Testis (tissue), 3 donors: ENCODE data around the gene COPG1. TPM values are rescaled to one million over a fixed set of nuclear protein-coding genes. Genes with fewer than 3 reads are reported as not detected.

Experiments
- DNase-seq: peaks from one replicate; pipeline ENCODE4 v3.0.0-alpha.2; 2019
- H3K27ac ChIP-seq, 2 donors: fragments of 200-600 bp; sonication (generic); one replicate each; pipeline ENCODE4 v1.5.1; 2019
- H3K27me3 ChIP-seq: fragments of 200-600 bp; sonication (generic); one replicate; pipeline ENCODE4 v1.5.1; 2019
- H3K36me3 ChIP-seq: fragments of 200-600 bp; sonication (generic); one replicate; pipeline ENCODE4 v1.5.1; 2017; ENCODE audit warnings: low read depth; ENCODE audit errors: missing control alignments
- H3K4me1 ChIP-seq: fragments of 200-600 bp; sonication (generic); one replicate; pipeline ENCODE4 v1.5.1; 2019
- H3K4me3 ChIP-seq, 2 donors: fragments of 200-600 bp; sonication (generic); one replicate each; pipeline ENCODE4 v1.5.1; 2017 to 2019
- H3K9me3 ChIP-seq: fragments of 200-600 bp; sonication (generic); one replicate; pipeline ENCODE4 v1.5.1; 2017
- CTCF ChIP-seq, 3 experiments: fragments of 450-650 bp in 2 of 3; fragments of 200-600 bp in 1 of 3; sonication (generic) in 1 of 3; IDR thresholded peaks; one replicate each; pipeline ENCODE4 v1.5.1; 2016 to 2019; ENCODE audit warnings: antibody characterized with exemption in 3 of 3, mild to moderate bottlenecking in 2 of 3, moderate library complexity in 1 of 3
- POLR2A ChIP-seq: fragments of 450-650 bp; IDR thresholded peaks from one replicate; pipeline ENCODE4 v1.6.1; 2017; ENCODE audit warnings: antibody characterized with exemption, mild to moderate bottlenecking, moderate library complexity
- WGBS, 2 donors: methylation state at CpG; one replicate each; pipeline ENCODE4 v1.1.5; 2018; 5-methylcytosine and 5-hydroxymethylcytosine counted together
- intact Hi-C: fragments of 100-400 bp; cut with DNase I; formaldehyde crosslinking; loops from one replicate; pipeline ENCODE4 v1.15.1; 2023; ENCODE audit warnings: low total_unique reads
- polyA plus RNA-seq: library from polyadenylated mRNA; stranded (reverse); fragments of 350-450 nt; fragmentation: Illumina TruSeq; extraction: RNeasy Lipid Tissue Mini Kit (QIAGEN cat#74804); gene quantifications from one replicate; pipeline ENCODE4 v1.2.3, GENCODE V29; 2014; ENCODE audit warnings: low read depth, low replicate concordance; ENCODE audit not compliant: insufficient read depth
- total RNA-seq, 2 donors: library from RNA; depleted of rRNA; stranded (reverse); fragments of >200 nt; gene quantifications; one replicate each; pipeline ENCODE4 v1.2.3, GENCODE V29; 2016

Gene COPG1
- total and polyA plus RNA-seq, 3 donors from 2014 or later = 94.5 to 113 (median 98.2) TPM

- no peak overlapping the region for H3K4me3 ChIP-seq
- no peaks in the 10 kb centered on the region for H3K36me3 ChIP-seq
- no peak for TF ChIP-seq POLR2A
- TF ChIP-seq CTCF (IDR thresholded peaks at IDR 0.05) = no peak
- H3K27me3 ChIP-seq = no peaks in the 10 kb centered on the region
- WGBS, 2 donors = 58 to 67% methylated on average over 2 of the region's 2 CpGs
- intact Hi-C loops = loop anchor here (5.0 kb wide), 1 partner anchor 41 kb away; a partner anchor contains a TSS
- DNase-seq = no peak
- no peak overlapping the region for H3K27ac ChIP-seq
- peaks cover 6% of the 10 kb centered on the region for H3K4me1 ChIP-seq
- no peaks in the 10 kb centered on the region for H3K9me3 ChIP-seq
Measured at GRCh38 chr3:129276385-129276784, 27.0 kb downstream of the COPG1 start.

- intact Hi-C loops = loop anchor here (5.0 kb wide), 1 partner anchor 39 kb away; a partner anchor contains a TSS
- no peaks in the 10 kb centered on the region for H3K36me3 ChIP-seq
- H3K27ac ChIP-seq = peak overlapping the region; percentile 97
- DNase-seq = peak; percentile 22
- H3K9me3 ChIP-seq = no peaks in the 10 kb centered on the region
- peak overlapping the region; percentile 95 to 98 for H3K4me3 ChIP-seq
- WGBS, 2 donors = 50 to 59% methylated on average over 11 of the region's 11 CpGs
- peaks cover 6% of the 10 kb centered on the region for H3K4me1 ChIP-seq
- TF ChIP-seq CTCF (IDR thresholded peaks at IDR 0.05) (no peak), POLR2A (no peak)
- H3K27me3 ChIP-seq = no peaks in the 10 kb centered on the region
Measured at GRCh38 chr3:129277829-129278271, 28.4 kb downstream of the COPG1 start.

- Histone ChIP-seq H3K27me3 (no peaks in the 10 kb centered on the region), H3K4me1 (peaks cover 6% of the 10 kb centered on the region), H3K9me3 (no peaks in the 10 kb centered on the region), H3K27ac (peak within 1 kb of the TSS; percentile 97), H3K36me3 (no peaks in the 10 kb centered on the region), H3K4me3 (peak within 1 kb of the TSS; percentile 95 to 98)
- TF ChIP-seq POLR2A (peak; percentile 27), CTCF (IDR thresholded peaks at IDR 0.05) (no peak)
- WGBS, 2 donors = 0 to 2% methylated on average over 27 to 34 of the region's 44 CpGs
- intact Hi-C loops = loop anchor here (5.0 kb wide), 1 partner anchor 39 kb away; a partner anchor contains a TSS
- peak; percentile 94 for DNase-seq
Measured at GRCh38 chr3:129278439-129278965, 29.1 kb downstream of the COPG1 start, which contains the start of gene HMCES. Gene HMCES (plus strand): TSS chr3:129278870. CDS start chr3:129279733, 863 bp downstream.

- Histone ChIP-seq H3K36me3 (no peaks in the 10 kb centered on the region), H3K27me3 (no peaks in the 10 kb centered on the region), H3K4me3 (peak overlapping the region; percentile 95 to 98), H3K27ac (peak overlapping the region; percentile 97), H3K9me3 (no peaks in the 10 kb centered on the region), H3K4me1 (peaks cover 6% of the 10 kb centered on the region)
- intact Hi-C loops = loop anchor here (5.0 kb wide), 1 partner anchor 38 kb away; a partner anchor contains a TSS
- TF ChIP-seq POLR2A (no peak), CTCF (IDR thresholded peaks at IDR 0.05) (no peak)
- peak; percentile 36 for DNase-seq
- 1 to 4% methylated on average over 26 to 71 of the region's 82 CpGs for WGBS, 2 donors
Measured at GRCh38 chr3:129278966-129279906, 29.8 kb downstream of the COPG1 start.
